H9 (cell line): ENCODE results near the gene CDC25C. TPM values are rescaled to one million over a fixed set of nuclear protein-coding genes. Genes with fewer than 3 reads are reported as not detected.

Experiments
- DNase-seq: peaks from one replicate; pipeline ENCODE4 v3.0.0-alpha.2; 2017
- H2AFZ ChIP-seq: one replicate; pipeline ENCODE4 v1.6.1; 2013; ENCODE audit warnings: mild to moderate bottlenecking, low read length, control low read depth, moderate library complexity
- H2AK5ac ChIP-seq: 2 replicates; pipeline ENCODE4 v1.6.1; 2013; ENCODE audit warnings: low read length, control low read depth, mixed read lengths; ENCODE audit not compliant: insufficient read length
- H2BK120ac ChIP-seq: one replicate; pipeline ENCODE4 v1.6.1; 2013; ENCODE audit warnings: low read depth, mild to moderate bottlenecking, low read length, control low read depth, inconsistent platforms; ENCODE audit not compliant: poor library complexity, severe bottlenecking
- H2BK12ac ChIP-seq: 2 replicates; pipeline ENCODE4 v1.6.1; 2013; ENCODE audit warnings: low read length, control low read depth, mixed read lengths, low read depth; ENCODE audit not compliant: insufficient read length
- H2BK15ac ChIP-seq: 2 replicates; pipeline ENCODE4 v1.6.1; 2013; ENCODE audit warnings: low read depth, low read length, control low read depth
- H2BK20ac ChIP-seq: one replicate; pipeline ENCODE4 v1.6.1; 2013; ENCODE audit warnings: low read depth, mild to moderate bottlenecking, low read length, control low read depth, inconsistent platforms; ENCODE audit not compliant: poor library complexity, severe bottlenecking
- H2BK5ac ChIP-seq: 2 replicates; pipeline ENCODE4 v1.6.1; 2013; ENCODE audit warnings: low read length, control low read depth, mixed read lengths; ENCODE audit not compliant: insufficient read length
- H3K14ac ChIP-seq: 2 replicates; pipeline ENCODE4 v1.6.1; 2013; ENCODE audit warnings: low read length, control low read depth; ENCODE audit not compliant: insufficient read depth
- H3K18ac ChIP-seq: 2 replicates; pipeline ENCODE4 v1.6.1; 2013; ENCODE audit warnings: low read depth, mild to moderate bottlenecking, mixed read lengths, low read length, control low read depth; ENCODE audit not compliant: insufficient read length
- H3K23ac ChIP-seq: 2 replicates; pipeline ENCODE4 v1.6.1; 2013; ENCODE audit warnings: low read length, control low read depth, mixed read lengths, low read depth; ENCODE audit not compliant: insufficient read length
- H3K23me2 ChIP-seq: 2 replicates; pipeline ENCODE4 v1.6.1; 2013; ENCODE audit warnings: low read depth, mild to moderate bottlenecking, mixed read lengths, low read length, control low read depth; ENCODE audit not compliant: insufficient read length, poor library complexity, severe bottlenecking
- H3K27ac ChIP-seq: 2 replicates; pipeline ENCODE4 v1.5.1; 2013; ENCODE audit warnings: low read length, control low read depth, mixed read lengths, low read depth; ENCODE audit not compliant: insufficient read length
- H3K27me3 ChIP-seq: 2 replicates; pipeline ENCODE4 v1.6.1; 2013; ENCODE audit warnings: low read length, control low read depth, inconsistent platforms; ENCODE audit not compliant: insufficient read depth
- H3K4ac ChIP-seq: 2 replicates; pipeline ENCODE4 v1.6.1; 2013; ENCODE audit warnings: low read depth, mild to moderate bottlenecking, control low read depth, inconsistent platforms, low read length, moderate library complexity
- H3K4me1 ChIP-seq: 2 replicates; pipeline ENCODE4 v1.6.1; 2013; ENCODE audit warnings: low read length, control low read depth, inconsistent platforms; ENCODE audit not compliant: insufficient read depth
- H3K4me2 ChIP-seq: 2 replicates; pipeline ENCODE4 v1.6.1; 2013; ENCODE audit warnings: low read length, control low read depth, mixed read lengths; ENCODE audit not compliant: insufficient read length, insufficient read depth
- H3K56ac ChIP-seq: 2 replicates; pipeline ENCODE4 v1.6.1; 2013; ENCODE audit warnings: low read depth, mild to moderate bottlenecking, mixed read lengths, low read length, control low read depth; ENCODE audit not compliant: insufficient read length
- H3K79me1 ChIP-seq: 2 replicates; pipeline ENCODE4 v1.6.1; 2013; ENCODE audit warnings: low read depth, mild to moderate bottlenecking, moderate library complexity, low read length, control low read depth, inconsistent platforms; ENCODE audit not compliant: insufficient read depth, poor library complexity, severe bottlenecking
- H3K79me2 ChIP-seq: 2 replicates; pipeline ENCODE4 v1.6.1; 2013; ENCODE audit warnings: low read length, control low read depth, inconsistent platforms; ENCODE audit not compliant: insufficient read depth
- H3K9ac ChIP-seq: 2 replicates; pipeline ENCODE4 v1.6.1; 2013; ENCODE audit warnings: low read length, control low read depth, mixed read lengths; ENCODE audit not compliant: insufficient read length; ENCODE audit errors: extremely low read depth
- H3K9me3 ChIP-seq: one replicate; pipeline ENCODE4 v1.6.1; 2013; ENCODE audit warnings: low read depth, low read length, inconsistent platforms; ENCODE audit not compliant: control insufficient read depth
- H3T11ph ChIP-seq: one replicate; pipeline ENCODE4 v1.6.1; 2013; ENCODE audit warnings: mild to moderate bottlenecking, low read length, control low read depth, inconsistent platforms
- H4K20me1 ChIP-seq: one replicate; pipeline ENCODE4 v1.6.1; 2013; ENCODE audit not compliant: control insufficient read depth, insufficient read length, insufficient read depth
- H4K5ac ChIP-seq: 2 replicates; pipeline ENCODE4 v1.6.1; 2013; ENCODE audit warnings: low read depth, mild to moderate bottlenecking, mixed read lengths, low read length, control low read depth; ENCODE audit not compliant: insufficient read length
- H4K8ac ChIP-seq: replicated peaks from 2 replicates; pipeline ENCODE4 v1.6.1; 2013; ENCODE audit warnings: low read length, control low read depth, mixed read lengths, low read depth; ENCODE audit not compliant: insufficient read length
- H4K91ac ChIP-seq: 2 replicates; pipeline ENCODE4 v1.6.1; 2013; ENCODE audit warnings: low read depth, mild to moderate bottlenecking, moderate library complexity, mixed read lengths, low read length, control low read depth; ENCODE audit not compliant: insufficient read length
- H3K27ac Mint-ChIP-seq, 3 experiments: 2 replicates in 2 of 3; 3 replicates in 1 of 3; pipeline ENCODE4 v1.8.0; 2020 to 2021; ENCODE audit warnings: mixed read lengths in 3 of 3, mild to moderate bottlenecking in 1 of 3, moderate library complexity in 1 of 3
- H3K27me3 Mint-ChIP-seq: 2 replicates; pipeline ENCODE4 v1.8.0; 2021; ENCODE audit warnings: low read depth, mild to moderate bottlenecking, moderate library complexity, mixed read lengths
- H3K36me3 Mint-ChIP-seq, 3 experiments: 2 replicates in 2 of 3; 3 replicates in 1 of 3; pipeline ENCODE4 v1.8.0; 2020 to 2021; ENCODE audit warnings: low read depth in 3 of 3, mixed read lengths in 3 of 3; ENCODE audit not compliant: insufficient read depth in 1 of 3
- H3K4me1 Mint-ChIP-seq, 2 experiments: 2 replicates each; pipeline ENCODE4 v1.8.0; 2020; ENCODE audit warnings: mixed read lengths in 2 of 2
- H3K4me3 Mint-ChIP-seq, 2 experiments: 2 replicates in 1 of 2; 3 replicates in 1 of 2; pipeline ENCODE4 v1.8.0; 2020 to 2021; ENCODE audit warnings: mild to moderate bottlenecking in 2 of 2, mixed read lengths in 2 of 2, moderate library complexity in 1 of 2
- H3K9me3 Mint-ChIP-seq, 2 experiments: 2 replicates in 1 of 2; 3 replicates in 1 of 2; pipeline ENCODE4 v1.8.0; 2020; ENCODE audit warnings: mild to moderate bottlenecking in 2 of 2, mixed read lengths in 2 of 2, moderate library complexity in 1 of 2
- CTCF ChIP-seq: fragments of 200-600 bp; sonication (generic); conservative IDR thresholded peaks from 3 replicates; pipeline ENCODE4 v1.8.0; 2021; ENCODE audit warnings: antibody characterized with exemption, mild to moderate bottlenecking
- WGBS: extraction: QIAGEN DNeasy Blood & Tissue Kit; methylation state at CpG from one replicate; pipeline ENCODE4 v1.1.7; 2013; ENCODE audit warnings: missing lambda C conversion rate, low lambda C conversion rate, mixed read lengths; ENCODE audit not compliant: insufficient read length; ENCODE audit errors: extremely low coverage; 5-methylcytosine and 5-hydroxymethylcytosine counted together
- total RNA-seq: library from RNA; stranded (reverse); gene quantifications from 2 replicates; pipeline ENCODE4 v1.2.1, GENCODE V29; 2021

Gene CDC25C
- total RNA-seq, 1 experiment from 2014 or later: 22.8 TPM

DNA sequence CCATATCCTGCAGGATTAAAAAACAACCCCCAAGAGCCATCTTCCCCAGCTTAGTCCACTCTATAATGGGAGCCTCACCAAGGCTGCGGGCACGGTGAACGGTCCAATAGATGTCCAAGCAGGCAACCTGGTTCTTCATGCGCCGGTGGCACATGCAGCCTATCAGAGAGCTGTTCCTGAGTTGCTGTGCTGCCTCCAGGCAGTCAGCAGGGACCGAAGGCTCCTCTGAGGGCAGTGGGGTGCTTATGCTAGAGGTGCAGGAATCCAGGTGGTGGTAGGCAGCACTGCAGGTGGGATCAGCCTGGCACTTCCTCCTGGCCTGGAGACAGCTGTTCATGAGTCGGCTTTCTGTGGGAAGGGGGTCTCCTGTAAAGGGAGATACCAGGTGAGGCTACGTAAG is 67.4 kb downstream of the CDC25C start:
- no CpG with 5 or more reads among the region's 8 CpGs for WGBS
- TF ChIP-seq CTCF: no peak
- H3K23me2 ChIP-seq: no peaks in the 10 kb centered on the region

More for the DNA sequence above, 67.4 kb downstream of the CDC25C start:
- DNase-seq: peak; percentile 40
- Histone ChIP-seq H2BK20ac (no peak overlapping the region), H3K23ac (no peak overlapping the region), H3K4ac (no peak overlapping the region), H3T11ph (no peak overlapping the region), H3K27me3 (no peaks in the 10 kb centered on the region), H3K4me1 (no peaks in the 10 kb centered on the region), H2AK5ac (no peak overlapping the region), H3K4me2 (no peak overlapping the region), H3K79me1 (no peaks in the 10 kb centered on the region), H2BK120ac (no peak overlapping the region), H2BK15ac (no peak overlapping the region), H4K91ac (no peak overlapping the region), H3K27ac (no peak overlapping the region), H3K9ac (no peak overlapping the region), H4K20me1 (no peaks in the 10 kb centered on the region), H2BK5ac (no peak overlapping the region), H2AFZ (no peak overlapping the region), H4K8ac (no peak overlapping the region), H3K56ac (no peak overlapping the region), H4K5ac (no peak overlapping the region), H3K18ac (no peak overlapping the region), H3K79me2 (no peaks in the 10 kb centered on the region), H2BK12ac (no peak overlapping the region), H3K14ac (no peak overlapping the region), H3K9me3 (no peaks in the 10 kb centered on the region)
- Mint-ChIP-seq H3K4me3 (no peak overlapping the region), H3K4me1 (peaks cover 4 to 7% of the 10 kb centered on the region in 2 experiments), H3K27me3 (no peaks in the 10 kb centered on the region; the same call in 1 of the 2 replicates), H3K9me3 (no peaks in the 10 kb centered on the region), H3K36me3 (no peaks in the 10 kb centered on the region), H3K27ac (no peak overlapping the region)
